ENCODE measurements around the gene FGF11.

The FGF11 gene

GRCh38 chr17:7403977-7404736 is 35.2 kb upstream of the FGF11 start, which contains the start of gene TMEM256 (continued):
- TF ChIP-seq, protein P1, sequence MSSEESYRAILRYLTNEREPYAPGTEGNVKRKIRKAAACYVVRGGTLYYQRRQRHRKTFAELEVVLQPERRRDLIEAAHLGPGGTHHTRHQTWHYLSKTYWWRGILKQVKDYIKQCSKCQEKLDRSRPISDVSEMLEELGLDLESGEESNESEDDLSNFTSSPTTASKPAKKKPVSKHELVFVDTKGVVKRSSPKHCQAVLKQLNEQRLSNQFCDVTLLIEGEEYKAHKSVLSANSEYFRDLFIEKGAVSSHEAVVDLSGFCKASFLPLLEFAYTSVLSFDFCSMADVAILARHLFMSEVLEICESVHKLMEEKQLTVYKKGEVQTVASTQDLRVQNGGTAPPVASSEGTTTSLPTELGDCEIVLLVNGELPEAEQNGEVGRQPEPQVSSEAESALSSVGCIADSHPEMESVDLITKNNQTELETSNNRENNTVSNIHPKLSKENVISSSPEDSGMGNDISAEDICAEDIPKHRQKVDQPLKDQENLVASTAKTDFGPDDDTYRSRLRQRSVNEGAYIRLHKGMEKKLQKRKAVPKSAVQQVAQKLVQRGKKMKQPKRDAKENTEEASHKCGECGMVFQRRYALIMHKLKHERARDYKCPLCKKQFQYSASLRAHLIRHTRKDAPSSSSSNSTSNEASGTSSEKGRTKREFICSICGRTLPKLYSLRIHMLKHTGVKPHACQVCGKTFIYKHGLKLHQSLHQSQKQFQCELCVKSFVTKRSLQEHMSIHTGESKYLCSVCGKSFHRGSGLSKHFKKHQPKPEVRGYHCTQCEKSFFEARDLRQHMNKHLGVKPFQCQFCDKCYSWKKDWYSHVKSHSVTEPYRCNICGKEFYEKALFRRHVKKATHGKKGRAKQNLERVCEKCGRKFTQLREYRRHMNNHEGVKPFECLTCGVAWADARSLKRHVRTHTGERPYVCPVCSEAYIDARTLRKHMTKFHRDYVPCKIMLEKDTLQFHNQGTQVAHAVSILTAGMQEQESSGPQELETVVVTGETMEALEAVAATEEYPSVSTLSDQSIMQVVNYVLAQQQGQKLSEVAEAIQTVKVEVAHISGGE (tag by site-specific recombination; conservative IDR thresholded peaks at IDR 0.05; ENCODE audit: low read depth) = 0 out of 2 replicates have a peak, but pooled peaks have one; percentile 37
- TF ChIP-seq GLIS1 (tag by site-specific recombination; IDR thresholded peaks at IDR 0.05) (peak; percentile 73), PRDM10 (tag by site-specific recombination; IDR thresholded peaks at IDR 0.05) (peak; percentile 96), ZSCAN23 (tag by site-specific recombination; IDR thresholded peaks at IDR 0.05) (no peak), ZNF768 (tag by site-specific recombination; IDR thresholded peaks at IDR 0.05) (no peak), GLIS2 (tag by site-specific recombination; IDR thresholded peaks at IDR 0.05) (peak; percentile 93), SP7 (tag by site-specific recombination; IDR thresholded peaks at IDR 0.05) (peak; percentile 51; the same call in 1 of the 2 replicates), ZNF76 (tag by site-specific recombination; IDR thresholded peaks at IDR 0.05; ENCODE audit: borderline replicate concordance, low read depth) (0 out of 2 replicates have a peak, but pooled peaks have one; percentile 16), ZNF114 (tag by site-specific recombination; IDR thresholded peaks at IDR 0.05) (no peak), ZNF777 (tag by site-specific recombination; IDR thresholded peaks at IDR 0.05; ENCODE audit: borderline replicate concordance) (no peak), ZNF707 (tag by site-specific recombination; IDR thresholded peaks at IDR 0.05) (no peak), BCL11B (tag by site-specific recombination; IDR thresholded peaks at IDR 0.05; ENCODE audit: low read depth) (peak; percentile 91), ZSCAN4 (tag by site-specific recombination; IDR thresholded peaks at IDR 0.05) (no peak), SP3 (tag by site-specific recombination; IDR thresholded peaks at IDR 0.05) (peak; percentile 93), ZFP69B (tag by site-specific recombination; IDR thresholded peaks at IDR 0.05) (no peak), IKZF3 (tag by site-specific recombination; IDR thresholded peaks at IDR 0.05) (peak; percentile 98), KLF10 (tag by site-specific recombination; IDR thresholded peaks at IDR 0.05) (peak; percentile 65; the same call in 1 of the 2 replicates), ZNF324 (tag by site-specific recombination; IDR thresholded peaks at IDR 0.05) (no peak), ZIC2 (tag by site-specific recombination; IDR thresholded peaks at IDR 0.05) (peak; percentile 46; the same call in 1 of the 2 replicates), SP2 (tag by site-specific recombination; IDR thresholded peaks at IDR 0.05) (peak; percentile 85), YY1 (tag by site-specific recombination; IDR thresholded peaks at IDR 0.05) (peak; percentile 73), ZNF335 (tag by site-specific recombination; conservative IDR thresholded peaks at IDR 0.05) (peak; percentile 76)
- TF ChIP-seq, protein P2, sequence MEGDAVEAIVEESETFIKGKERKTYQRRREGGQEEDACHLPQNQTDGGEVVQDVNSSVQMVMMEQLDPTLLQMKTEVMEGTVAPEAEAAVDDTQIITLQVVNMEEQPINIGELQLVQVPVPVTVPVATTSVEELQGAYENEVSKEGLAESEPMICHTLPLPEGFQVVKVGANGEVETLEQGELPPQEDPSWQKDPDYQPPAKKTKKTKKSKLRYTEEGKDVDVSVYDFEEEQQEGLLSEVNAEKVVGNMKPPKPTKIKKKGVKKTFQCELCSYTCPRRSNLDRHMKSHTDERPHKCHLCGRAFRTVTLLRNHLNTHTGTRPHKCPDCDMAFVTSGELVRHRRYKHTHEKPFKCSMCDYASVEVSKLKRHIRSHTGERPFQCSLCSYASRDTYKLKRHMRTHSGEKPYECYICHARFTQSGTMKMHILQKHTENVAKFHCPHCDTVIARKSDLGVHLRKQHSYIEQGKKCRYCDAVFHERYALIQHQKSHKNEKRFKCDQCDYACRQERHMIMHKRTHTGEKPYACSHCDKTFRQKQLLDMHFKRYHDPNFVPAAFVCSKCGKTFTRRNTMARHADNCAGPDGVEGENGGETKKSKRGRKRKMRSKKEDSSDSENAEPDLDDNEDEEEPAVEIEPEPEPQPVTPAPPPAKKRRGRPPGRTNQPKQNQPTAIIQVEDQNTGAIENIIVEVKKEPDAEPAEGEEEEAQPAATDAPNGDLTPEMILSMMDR (tag by site-specific recombination; IDR thresholded peaks at IDR 0.05) = no peak
- TF ChIP-seq, protein P3, sequence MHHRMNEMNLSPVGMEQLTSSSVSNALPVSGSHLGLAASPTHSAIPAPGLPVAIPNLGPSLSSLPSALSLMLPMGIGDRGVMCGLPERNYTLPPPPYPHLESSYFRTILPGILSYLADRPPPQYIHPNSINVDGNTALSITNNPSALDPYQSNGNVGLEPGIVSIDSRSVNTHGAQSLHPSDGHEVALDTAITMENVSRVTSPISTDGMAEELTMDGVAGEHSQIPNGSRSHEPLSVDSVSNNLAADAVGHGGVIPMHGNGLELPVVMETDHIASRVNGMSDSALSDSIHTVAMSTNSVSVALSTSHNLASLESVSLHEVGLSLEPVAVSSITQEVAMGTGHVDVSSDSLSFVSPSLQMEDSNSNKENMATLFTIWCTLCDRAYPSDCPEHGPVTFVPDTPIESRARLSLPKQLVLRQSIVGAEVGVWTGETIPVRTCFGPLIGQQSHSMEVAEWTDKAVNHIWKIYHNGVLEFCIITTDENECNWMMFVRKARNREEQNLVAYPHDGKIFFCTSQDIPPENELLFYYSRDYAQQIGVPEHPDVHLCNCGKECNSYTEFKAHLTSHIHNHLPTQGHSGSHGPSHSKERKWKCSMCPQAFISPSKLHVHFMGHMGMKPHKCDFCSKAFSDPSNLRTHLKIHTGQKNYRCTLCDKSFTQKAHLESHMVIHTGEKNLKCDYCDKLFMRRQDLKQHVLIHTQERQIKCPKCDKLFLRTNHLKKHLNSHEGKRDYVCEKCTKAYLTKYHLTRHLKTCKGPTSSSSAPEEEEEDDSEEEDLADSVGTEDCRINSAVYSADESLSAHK (tag by site-specific recombination; IDR thresholded peaks at IDR 0.05) = no peak
- TF ChIP-seq, protein P4, sequence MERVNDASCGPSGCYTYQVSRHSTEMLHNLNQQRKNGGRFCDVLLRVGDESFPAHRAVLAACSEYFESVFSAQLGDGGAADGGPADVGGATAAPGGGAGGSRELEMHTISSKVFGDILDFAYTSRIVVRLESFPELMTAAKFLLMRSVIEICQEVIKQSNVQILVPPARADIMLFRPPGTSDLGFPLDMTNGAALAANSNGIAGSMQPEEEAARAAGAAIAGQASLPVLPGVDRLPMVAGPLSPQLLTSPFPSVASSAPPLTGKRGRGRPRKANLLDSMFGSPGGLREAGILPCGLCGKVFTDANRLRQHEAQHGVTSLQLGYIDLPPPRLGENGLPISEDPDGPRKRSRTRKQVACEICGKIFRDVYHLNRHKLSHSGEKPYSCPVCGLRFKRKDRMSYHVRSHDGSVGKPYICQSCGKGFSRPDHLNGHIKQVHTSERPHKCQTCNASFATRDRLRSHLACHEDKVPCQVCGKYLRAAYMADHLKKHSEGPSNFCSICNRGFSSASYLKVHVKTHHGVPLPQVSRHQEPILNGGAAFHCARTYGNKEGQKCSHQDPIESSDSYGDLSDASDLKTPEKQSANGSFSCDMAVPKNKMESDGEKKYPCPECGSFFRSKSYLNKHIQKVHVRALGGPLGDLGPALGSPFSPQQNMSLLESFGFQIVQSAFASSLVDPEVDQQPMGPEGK (tag by site-specific recombination; IDR thresholded peaks at IDR 0.05) = peak; percentile 89
